Measurements from ENCODE around the gene ELOB. TPM values are rescaled to one million over a fixed set of nuclear protein-coding genes. Genes with fewer than 3 reads are reported as not detected.

The ELOB gene
- total and polyA plus RNA-seq, 2 of the 8 experiments (the other 6 are each of a cell fraction or from before 2014, with no cell fraction given) = 237 to 1,357 TPM

GRCh38 chr16:2724816-2725348 is 52.2 kb downstream of the ELOB start:
- Histone ChIP-seq H2AK5ac (ENCODE audit: low read depth, low read length) (no peak overlapping the region), H3K79me1 (ENCODE audit: low read depth, low read length) (no peaks in the 10 kb centered on the region), H2BK5ac (ENCODE audit: low read depth, low read length) (no peak overlapping the region), H3K4me2 (ENCODE audit: insufficient read depth in 1 of 2, low read depth in 2 of 2, low read length in 2 of 2) (no peak overlapping the region), H3K4me3 (ENCODE audit: extremely low read depth in 1 of 4, insufficient read depth in 2 of 4, low read depth in 3 of 4, low read length in 4 of 4) (no peak overlapping the region), H2BK120ac (replicated peaks; ENCODE audit: low read depth, low read length) (no peak overlapping the region), H3K4ac (replicated peaks; ENCODE audit: insufficient read length, low read depth, low read length) (no peak overlapping the region), H3K56ac (replicated peaks; ENCODE audit: insufficient read length, low read depth, low read length) (no peak overlapping the region), H3K36me3 (ENCODE audit: control insufficient read depth in 2 of 4, insufficient read depth in 4 of 4, low read length in 3 of 4) (no peaks in the 10 kb centered on the region), H3K79me2 (ENCODE audit: control insufficient read depth in 1 of 2, insufficient read depth in 2 of 2, low read length in 2 of 2) (no peaks in the 10 kb centered on the region), H3K18ac (ENCODE audit: extremely low read depth, low read length) (no peak overlapping the region), H2AFZ (ENCODE audit: low read length) (no peak overlapping the region), H2BK20ac (ENCODE audit: low read length) (no peak overlapping the region), H4K20me1 (replicated peaks in 1 of 2; ENCODE audit: control insufficient read depth in 1 of 2, insufficient read depth in 2 of 2, low read length in 2 of 2) (peaks cover 0 to 1% of the 10 kb centered on the region in 2 experiments), H3K23ac (ENCODE audit: insufficient read length) (no peak overlapping the region), H3K14ac (ENCODE audit: insufficient read length) (no peak overlapping the region), H3K27me3 (replicated peaks in 1 of 4; ENCODE audit: control insufficient read depth in 3 of 4, extremely low read depth in 1 of 4, insufficient read depth in 3 of 4, low read length in 3 of 4) (no peaks in the 10 kb centered on the region; a peak in 1 of 7 replicates), H4K91ac (replicated peaks; ENCODE audit: insufficient read length, low read length) (no peak overlapping the region), H3K23me2 (ENCODE audit: low read depth, low read length) (no peaks in the 10 kb centered on the region; the same call in 1 of the 2 replicates), H3K9me3 (ENCODE audit: insufficient read depth in 2 of 2, low read depth in 1 of 2, low read length in 1 of 2) (no peaks in the 10 kb centered on the region), H4K5ac (ENCODE audit: insufficient read length, low read depth, low read length) (no peak overlapping the region), H3K9ac (replicated peaks in 1 of 4; ENCODE audit: extremely low read depth in 1 of 4, low read depth in 3 of 4, low read length in 3 of 4) (no peak overlapping the region; a peak in 1 of 7 replicates), H3K4me1 (replicated peaks in 1 of 4; ENCODE audit: control insufficient read depth in 3 of 4, insufficient read depth in 4 of 4, low read length in 3 of 4) (peaks cover 0 to 4% (median under 1%) of the 10 kb centered on the region in 4 experiments; a peak in 2 of 7 replicates), H2BK12ac (ENCODE audit: low read depth, low read length) (no peak overlapping the region), H3K27ac (ENCODE audit: low read depth, low read length) (no peak overlapping the region), H2BK15ac (ENCODE audit: low read length) (0 out of 2 replicates have a peak overlapping the region, but pooled peaks have one; percentile 92), H4K8ac (ENCODE audit: extremely low read depth, insufficient read depth, low read length) (no peak overlapping the region; the same call in 1 of the 2 replicates)
- DNase-seq (ENCODE audit: low read depth in 1 of 2, low spot score in 2 of 2) (no peak), FAIRE-seq (no peak)
- ChIA-PET CTCF (ENCODE audit: partially characterized antibody) (interaction anchor here (0.9 kb wide), 1 partner anchor 115 kb away, joined by 4 read pairs; no protein-coding TSS in a partner anchor), POLR2A (ENCODE audit: partially characterized antibody) (interaction anchor here (0.9 to 1.5 kb wide), 3 partner anchors 38 to 53 kb away, joined by 3 to 4 read pairs (median 3); partner anchors contain the start of gene KCTD5)
- no peak for TF ChIP-seq FOSL1 (IDR thresholded peaks at IDR 0.05; ENCODE audit: insufficient read depth, low read depth, low read length)
- 80% methylated on average over 16 of the region's 16 CpGs; no CpG with 5 or more reads in 1 of the 2 experiments for WGBS, 2 experiments (ENCODE audit: extremely low coverage in 1 of 2, insufficient coverage in 1 of 2, insufficient read length in 1 of 2, insufficient replicate concordance in 2 of 2, low coverage in 1 of 2, low lambda C conversion rate in 2 of 2, missing lambda C conversion rate in 1 of 2)
